ENCODE results near the gene FAM24B. TPM values are rescaled to one million over a fixed set of nuclear protein-coding genes. Genes with fewer than 3 reads are reported as not detected.

The FAM24B gene
- total and polyA plus RNA-seq, 2 experiments from 2014 or later: 6.5 to 14.5 TPM

GRCh38 chr10:122854648-122855047 lies 24.7 kb downstream of the FAM24B start:
- Histone ChIP-seq H3K79me2 (replicated peaks; ENCODE audit: insufficient read depth) (peaks cover 26% of the 10 kb centered on the region), H3K4me3 (no peak overlapping the region), H3F3A (replicated peaks; ENCODE audit: low read depth) (no peaks in the 10 kb centered on the region), H3K9me2 (ENCODE audit: insufficient read depth) (no peaks in the 10 kb centered on the region), H3K4me1 (ENCODE audit: insufficient read depth) (no peaks in the 10 kb centered on the region; the same call in 1 of the 2 replicates), H3K4me2 (no peak overlapping the region), H3K36me3 (ENCODE audit: insufficient read depth) (no peaks in the 10 kb centered on the region; the same call in 1 of the 2 replicates), H2AFZ (no peak overlapping the region), H3K27ac (ENCODE audit: low read depth) (no peak overlapping the region), H3K27me3 (ENCODE audit: insufficient read depth) (no peaks in the 10 kb centered on the region), H4K20me1 (replicated peaks; ENCODE audit: insufficient read depth) (peaks cover 17% of the 10 kb centered on the region)
- Mint-ChIP-seq H3K4me1 (peaks cover 40% of the 10 kb centered on the region), H3K27me3 (ENCODE audit: insufficient read depth, low read depth, poor library complexity) (peaks cover 2% of the 10 kb centered on the region), H3K36me3 (ENCODE audit: low read depth) (peaks cover 13% of the 10 kb centered on the region; the same call in 2 of the 3 replicates), H3K9me3 (no peaks in the 10 kb centered on the region), H3K4me3 (no peak overlapping the region), H3K27ac (no peak overlapping the region)
- ATAC-seq (no peak), DNase-seq (ENCODE audit: low spot score) (no peak)
- TF ChIP-seq CTCF (conservative IDR thresholded peaks at IDR 0.05; ENCODE audit: low read depth in 2 of 2) (no peak), STAT1 (IDR thresholded peaks at IDR 0.05; ENCODE audit: unreplicated experiment) (no peak), POLR2AphosphoS5 (IDR thresholded peaks at IDR 0.05; ENCODE audit: low read depth) (no peak), REST (IDR thresholded peaks at IDR 0.05; ENCODE audit: unreplicated experiment) (no peak), EZH2phosphoT487 (IDR thresholded peaks at IDR 0.05; ENCODE audit: unreplicated experiment) (no peak), ETS1 (IDR thresholded peaks at IDR 0.05) (no peak), JUNB (IDR thresholded peaks at IDR 0.05; ENCODE audit: unreplicated experiment) (no peak), NANOG (IDR thresholded peaks at IDR 0.05; ENCODE audit: borderline replicate concordance) (no peak), CREB1 (CRISPR knock-in tag; IDR thresholded peaks at IDR 0.05; ENCODE audit: low read depth) (no peak), ZNF114 (CRISPR knock-in tag; IDR thresholded peaks at IDR 0.05) (no peak), ZNF462 (CRISPR knock-in tag; IDR thresholded peaks at IDR 0.05) (no peak), ZNF331 (CRISPR knock-in tag; IDR thresholded peaks at IDR 0.05; ENCODE audit: low read depth) (no peak)

All from GM23338 (cell line).